VCaP (cell line): ENCODE data around the gene IL19.

Experiments
- H3K27ac ChIP-seq: fragments of 450-650 bp; 2 replicates; pipeline ENCODE4 v1.5.1; 2017
- TF ChIP-seq, protein P1 (sequence below): fragments of 450-650 bp; conservative IDR thresholded peaks from 2 replicates; pipeline ENCODE4 v1.5.1; 2017; ENCODE audit warnings: mild to moderate bottlenecking, moderate library complexity

Gene IL19

DNA sequence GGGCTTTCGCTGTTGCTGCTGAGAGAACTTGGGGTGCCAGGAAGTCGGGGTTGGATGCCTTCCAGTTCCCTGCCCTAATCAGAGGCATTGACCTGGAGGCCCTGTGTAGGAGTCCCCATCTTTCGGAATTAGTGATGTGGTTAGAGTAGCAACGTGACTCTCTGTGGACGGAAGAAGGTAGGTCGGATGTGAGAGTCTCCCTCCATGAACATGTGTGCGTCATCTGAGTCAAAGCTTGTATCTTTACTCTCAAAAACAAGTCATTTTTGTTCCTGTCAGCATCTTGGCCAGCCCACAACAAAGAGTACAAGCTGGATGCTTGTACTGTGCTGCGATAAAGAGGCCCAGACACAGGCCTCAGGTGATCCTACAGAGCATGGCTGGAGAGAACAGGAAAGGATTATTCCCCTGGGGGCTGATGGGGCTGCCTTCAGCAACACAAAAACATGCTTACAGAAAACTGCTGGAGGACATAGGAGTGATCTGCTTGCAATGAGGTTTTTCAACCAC lies 32.7 kb downstream of the IL19 start:
- H3K27ac ChIP-seq, result no peak overlapping the region

GRCh38 chr1:206804156-206804737 lies 33.7 kb downstream of the IL19 start:
- no peak overlapping the region for H3K27ac ChIP-seq
- TF ChIP-seq, protein P1, sequence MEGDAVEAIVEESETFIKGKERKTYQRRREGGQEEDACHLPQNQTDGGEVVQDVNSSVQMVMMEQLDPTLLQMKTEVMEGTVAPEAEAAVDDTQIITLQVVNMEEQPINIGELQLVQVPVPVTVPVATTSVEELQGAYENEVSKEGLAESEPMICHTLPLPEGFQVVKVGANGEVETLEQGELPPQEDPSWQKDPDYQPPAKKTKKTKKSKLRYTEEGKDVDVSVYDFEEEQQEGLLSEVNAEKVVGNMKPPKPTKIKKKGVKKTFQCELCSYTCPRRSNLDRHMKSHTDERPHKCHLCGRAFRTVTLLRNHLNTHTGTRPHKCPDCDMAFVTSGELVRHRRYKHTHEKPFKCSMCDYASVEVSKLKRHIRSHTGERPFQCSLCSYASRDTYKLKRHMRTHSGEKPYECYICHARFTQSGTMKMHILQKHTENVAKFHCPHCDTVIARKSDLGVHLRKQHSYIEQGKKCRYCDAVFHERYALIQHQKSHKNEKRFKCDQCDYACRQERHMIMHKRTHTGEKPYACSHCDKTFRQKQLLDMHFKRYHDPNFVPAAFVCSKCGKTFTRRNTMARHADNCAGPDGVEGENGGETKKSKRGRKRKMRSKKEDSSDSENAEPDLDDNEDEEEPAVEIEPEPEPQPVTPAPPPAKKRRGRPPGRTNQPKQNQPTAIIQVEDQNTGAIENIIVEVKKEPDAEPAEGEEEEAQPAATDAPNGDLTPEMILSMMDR, result no peak

More for the DNA sequence above, 32.7 kb downstream of the IL19 start:
- TF ChIP-seq, protein P1, result no peak

- TF ChIP-seq, protein P1, result no peak
- H3K27ac ChIP-seq, result no peak overlapping the region
Measured at GRCh38 chr1:206805357-206805756, 34.8 kb downstream of the IL19 start.

GRCh38 chr1:206808615-206809014 lies 38.0 kb downstream of the IL19 start:
- no peak overlapping the region for H3K27ac ChIP-seq
- TF ChIP-seq, protein P1, result no peak

DNA sequence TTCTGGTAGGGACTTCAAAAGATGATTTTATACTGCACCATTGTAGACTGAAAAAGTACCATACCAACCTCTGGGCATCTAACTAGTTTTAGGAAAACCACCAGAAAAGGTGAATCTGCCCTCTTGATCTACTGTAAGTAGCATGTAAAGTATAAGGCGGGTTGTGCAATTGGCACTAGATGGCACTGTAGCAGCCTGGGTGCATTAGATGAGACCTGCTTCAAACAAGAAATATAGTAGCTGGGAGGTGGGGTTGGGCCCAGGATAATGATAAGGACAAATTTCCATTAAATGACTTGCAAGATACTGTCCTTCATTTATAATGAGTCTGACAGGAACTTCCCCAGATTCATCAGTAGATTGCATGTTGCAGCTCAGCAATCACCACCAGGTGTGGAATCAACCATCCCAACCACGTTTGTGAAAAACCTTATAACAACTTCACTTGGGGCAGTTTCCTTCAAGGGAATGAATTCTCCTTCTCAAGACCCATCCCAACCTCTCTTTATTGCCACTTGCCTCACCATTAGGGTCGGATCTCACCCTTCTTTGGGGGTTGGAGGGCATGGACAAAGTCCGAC lies 39.0 kb downstream of the IL19 start:
- H3K27ac ChIP-seq, result no peak overlapping the region
- TF ChIP-seq, protein P1, result peak; percentile 86

- no peak overlapping the region for H3K27ac ChIP-seq
- TF ChIP-seq, protein P1, result no peak
Measured at GRCh38 chr1:206812471-206812870, 41.9 kb downstream of the IL19 start.

DNA sequence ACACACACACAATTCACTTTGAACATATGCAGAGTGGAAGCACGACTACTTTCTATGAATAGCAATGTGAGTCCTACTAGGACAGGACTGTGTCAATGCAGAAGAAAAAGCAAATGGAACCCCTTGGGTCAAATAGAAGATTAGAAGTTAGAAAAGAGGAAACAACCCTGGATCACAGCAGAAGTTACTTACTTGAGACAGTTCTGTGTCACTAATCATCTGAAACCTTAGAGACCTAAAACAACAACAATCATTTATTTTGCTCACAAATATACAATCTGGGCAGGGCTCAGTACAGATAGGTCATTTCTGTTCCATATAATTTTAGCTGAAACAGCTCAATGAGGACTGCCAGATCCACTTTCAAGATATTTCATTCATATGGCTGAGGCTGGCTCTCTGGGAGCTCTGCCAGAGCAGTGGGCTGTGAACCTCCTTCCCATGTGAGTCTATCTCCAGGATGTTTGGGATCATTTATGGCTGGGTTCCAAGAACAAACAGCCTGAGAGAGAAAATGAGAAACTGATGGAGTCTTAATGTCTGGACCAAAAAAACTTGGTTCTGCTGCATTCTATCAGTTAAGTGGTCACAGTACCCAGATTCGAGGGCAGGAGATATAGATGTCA lies 44.3 kb downstream of the IL19 start:
- TF ChIP-seq, protein P1, result no peak
- H3K27ac ChIP-seq, result no peak overlapping the region
